Measurements from ENCODE around the gene PIEZO2.

PIEZO2 gene

GRCh38 chr18:10893761-10894160 lies 255.6 kb downstream of the PIEZO2 start:
- in situ Hi-C loops (cut with MboI; ENCODE audit: low pct_unique_long_range_greater_than_20kb, low sequenced_read_pairs): no loop called here

DNA sequence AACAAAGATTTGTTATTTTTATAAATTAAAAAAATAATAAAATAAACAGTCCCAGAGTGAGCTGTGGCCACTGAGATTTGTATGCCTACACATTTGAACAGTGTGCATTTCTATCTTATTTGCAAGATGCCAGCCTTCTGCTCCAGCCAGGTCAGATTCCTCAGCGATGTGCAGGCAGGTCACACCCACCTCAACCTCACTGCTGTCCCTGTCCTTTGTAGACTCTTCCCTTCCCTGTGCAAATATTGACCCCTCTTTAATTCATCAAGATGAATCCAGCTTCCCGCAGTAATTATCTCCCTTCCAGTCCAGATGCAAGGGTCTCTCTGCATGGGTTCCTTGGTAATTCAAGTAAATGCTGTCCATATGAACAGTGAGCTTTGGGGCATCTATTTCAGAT lies 256.2 kb downstream of the PIEZO2 start:
- in situ Hi-C loops (cut with MboI; ENCODE audit: low pct_unique_long_range_greater_than_20kb, low sequenced_read_pairs): no loop called here
- no peak for DNase-seq

More at GRCh38 chr18:10893761-10894160, 255.6 kb downstream of the PIEZO2 start:
- no peak for DNase-seq

GRCh38 chr18:10892786-10893185 lies 256.6 kb downstream of the PIEZO2 start:
- DNase-seq: no peak

DNA sequence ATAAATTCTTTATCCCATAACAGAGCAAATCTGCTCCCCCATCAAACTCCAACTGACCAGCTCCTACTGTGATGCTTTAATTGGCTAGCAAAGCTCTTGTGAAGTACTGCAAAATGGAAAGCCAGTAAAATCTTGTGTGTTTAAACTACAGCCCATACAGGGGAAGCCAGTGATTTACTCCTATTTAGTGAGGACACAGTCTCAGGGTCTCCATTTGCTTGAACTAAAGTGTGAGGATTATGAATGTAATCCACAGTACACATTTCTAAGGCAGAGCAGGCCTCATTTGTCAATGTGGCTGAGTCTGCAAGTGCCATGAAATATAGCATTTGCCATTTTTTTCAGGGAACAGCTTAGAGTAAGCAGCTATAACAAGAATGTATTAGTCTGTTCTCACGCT lies 259.3 kb downstream of the PIEZO2 start:
- no peak for DNase-seq
- in situ Hi-C loops (cut with MboI; ENCODE audit: low pct_unique_long_range_greater_than_20kb, low sequenced_read_pairs): no loop called here

More at GRCh38 chr18:10892786-10893185, 256.6 kb downstream of the PIEZO2 start:
- in situ Hi-C loops (cut with MboI; ENCODE audit: low pct_unique_long_range_greater_than_20kb, low sequenced_read_pairs): no loop called here

- in situ Hi-C loops (cut with MboI; ENCODE audit: low pct_unique_long_range_greater_than_20kb, low sequenced_read_pairs): no loop called here
- no peak for DNase-seq
Observed at GRCh38 chr18:10878703-10879102, 270.7 kb downstream of the PIEZO2 start.

- no peak for DNase-seq
- in situ Hi-C loops (cut with MboI; ENCODE audit: low pct_unique_long_range_greater_than_20kb, low sequenced_read_pairs): no loop called here
Observed at GRCh38 chr18:10877987-10878386, 271.4 kb downstream of the PIEZO2 start.

GRCh38 chr18:10875811-10876210 lies 273.6 kb downstream of the PIEZO2 start:
- in situ Hi-C loops (cut with MboI; ENCODE audit: low pct_unique_long_range_greater_than_20kb, low sequenced_read_pairs): no loop called here

DNA sequence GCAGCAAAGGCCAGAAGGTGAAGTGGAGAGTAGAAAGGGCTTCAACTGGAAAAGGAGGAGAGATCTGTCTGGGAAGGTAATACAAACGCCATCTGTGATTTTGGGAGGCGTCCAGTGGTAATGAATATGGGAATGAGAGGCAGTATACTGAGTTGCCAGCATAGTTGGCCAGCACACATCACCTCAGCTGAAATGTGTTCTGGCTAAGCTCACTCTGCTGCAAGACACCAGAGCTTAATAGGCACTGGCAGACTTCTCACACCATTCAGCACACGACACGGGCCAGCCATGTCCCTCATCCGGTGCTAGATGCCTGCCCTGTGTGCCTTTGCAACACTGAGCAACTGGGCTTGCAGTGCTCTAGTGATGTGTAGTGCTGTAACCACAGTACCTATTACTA lies 277.1 kb downstream of the PIEZO2 start:
- in situ Hi-C loops (cut with MboI; ENCODE audit: low pct_unique_long_range_greater_than_20kb, low sequenced_read_pairs): loop anchor here (25.0 kb wide), 1 partner anchor 165 kb away; no protein-coding TSS in a partner anchor
- DNase-seq: no peak

More at GRCh38 chr18:10875811-10876210, 273.6 kb downstream of the PIEZO2 start:
- no peak for DNase-seq

- DNase-seq: no peak
- in situ Hi-C loops (cut with MboI; ENCODE audit: low pct_unique_long_range_greater_than_20kb, low sequenced_read_pairs): loop anchor here (25.0 kb wide), 1 partner anchor 173 kb away; no protein-coding TSS in a partner anchor
Observed at GRCh38 chr18:10864722-10865121, 284.6 kb downstream of the PIEZO2 start.

GRCh38 chr18:10863026-10863425 lies 286.3 kb downstream of the PIEZO2 start:
- in situ Hi-C loops (cut with MboI; ENCODE audit: low pct_unique_long_range_greater_than_20kb, low sequenced_read_pairs): loop anchor here (25.0 kb wide), 1 partner anchor 174 kb away; no protein-coding TSS in a partner anchor
- DNase-seq: no peak

DNA sequence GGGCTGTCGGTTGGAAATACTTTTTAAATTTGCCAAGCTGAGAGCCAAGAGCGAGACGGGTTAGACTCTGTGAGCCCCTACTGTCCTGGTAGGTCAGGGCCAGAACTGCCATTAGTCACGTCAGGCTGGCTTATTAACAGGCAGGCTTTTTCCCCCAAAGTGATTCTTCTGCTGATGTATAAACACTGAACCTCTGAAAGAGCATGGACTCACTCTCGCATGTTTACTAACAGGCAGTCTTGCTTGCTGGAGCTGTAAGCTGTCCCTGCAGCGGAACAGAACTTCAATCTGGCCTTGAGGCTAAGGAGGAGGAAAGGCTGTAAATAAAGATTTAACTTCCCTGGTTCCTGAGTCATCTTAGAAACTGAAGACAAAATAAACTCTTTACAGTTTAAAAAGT lies 288.4 kb downstream of the PIEZO2 start:
- in situ Hi-C loops (cut with MboI; ENCODE audit: low pct_unique_long_range_greater_than_20kb, low sequenced_read_pairs): loop anchor here (25.0 kb wide), 1 partner anchor 176 kb away; no protein-coding TSS in a partner anchor
- no peak for DNase-seq

DNA sequence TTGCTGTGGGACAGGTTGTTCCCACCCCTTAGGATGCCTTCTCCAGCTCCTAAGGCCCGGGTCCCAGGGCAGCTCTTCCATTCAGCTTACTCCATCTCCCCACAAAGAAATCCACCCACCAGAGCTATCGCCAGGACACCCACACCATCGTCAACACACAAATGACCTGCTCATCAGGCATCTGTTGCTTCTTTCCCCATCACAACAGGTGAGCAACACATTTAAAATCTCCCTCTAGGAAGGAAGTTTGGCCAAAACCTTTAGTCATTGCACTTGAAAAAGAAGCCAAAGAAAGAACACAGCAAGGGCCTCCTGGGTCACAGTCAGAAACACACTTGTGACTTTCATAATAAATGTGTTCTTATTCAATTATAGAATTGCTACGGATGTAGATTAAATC lies 289.0 kb downstream of the PIEZO2 start:
- in situ Hi-C loops (cut with MboI; ENCODE audit: low pct_unique_long_range_greater_than_20kb, low sequenced_read_pairs): loop anchor here (25.0 kb wide), 1 partner anchor 177 kb away; no protein-coding TSS in a partner anchor

DNA sequence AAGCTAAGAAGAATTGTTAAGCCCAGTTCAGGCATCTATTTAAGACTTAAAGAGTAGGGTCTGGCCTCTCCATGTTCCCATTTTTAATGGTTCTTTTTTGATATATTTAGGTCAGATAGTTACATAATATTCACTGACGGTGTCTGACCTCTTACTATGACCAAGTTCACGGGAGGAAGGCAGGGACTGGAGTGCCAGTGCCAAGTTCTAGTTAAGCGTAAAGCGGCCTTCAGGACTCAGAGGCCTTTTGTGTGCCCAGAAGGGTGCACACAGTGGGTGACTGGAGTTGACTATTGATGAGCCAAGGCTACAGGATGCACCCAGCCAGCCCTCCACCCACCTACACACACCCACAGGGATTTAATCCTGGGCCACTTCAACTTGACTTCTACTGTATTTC lies 290.9 kb downstream of the PIEZO2 start:
- no peak for DNase-seq
- in situ Hi-C loops (cut with MboI; ENCODE audit: low pct_unique_long_range_greater_than_20kb, low sequenced_read_pairs): loop anchor here (25.0 kb wide), 1 partner anchor 179 kb away; no protein-coding TSS in a partner anchor

More for the DNA sequence above, 289.0 kb downstream of the PIEZO2 start:
- DNase-seq: no peak

GRCh38 chr18:10856132-10856531 lies 293.2 kb downstream of the PIEZO2 start:
- no peak for DNase-seq
- in situ Hi-C loops (cut with MboI; ENCODE audit: low pct_unique_long_range_greater_than_20kb, low sequenced_read_pairs): loop anchor here (25.0 kb wide), 1 partner anchor 181 kb away; no protein-coding TSS in a partner anchor

- DNase-seq: no peak
Observed at GRCh38 chr18:10852385-10853303, 296.7 kb downstream of the PIEZO2 start.

GRCh38 chr18:10851824-10852319 lies 297.5 kb downstream of the PIEZO2 start:
- DNase-seq: peak; percentile 65
- in situ Hi-C loops (cut with MboI; ENCODE audit: low pct_unique_long_range_greater_than_20kb, low sequenced_read_pairs): loop anchor here (25.0 kb wide), 1 partner anchor 185 kb away; no protein-coding TSS in a partner anchor

More at GRCh38 chr18:10852385-10853303, 296.7 kb downstream of the PIEZO2 start:
- in situ Hi-C loops (cut with MboI; ENCODE audit: low pct_unique_long_range_greater_than_20kb, low sequenced_read_pairs): loop anchor here (25.0 kb wide), 1 partner anchor 185 kb away; no protein-coding TSS in a partner anchor

- in situ Hi-C loops (cut with MboI; ENCODE audit: low pct_unique_long_range_greater_than_20kb, low sequenced_read_pairs): loop anchor here (25.0 kb wide), 1 partner anchor 186 kb away; no protein-coding TSS in a partner anchor
- no peak for DNase-seq
Observed at GRCh38 chr18:10850840-10851239, 298.5 kb downstream of the PIEZO2 start.

- no peak for DNase-seq
- in situ Hi-C loops (cut with MboI; ENCODE audit: low pct_unique_long_range_greater_than_20kb, low sequenced_read_pairs): loop anchor here (25.0 kb wide), 1 partner anchor 187 kb away; no protein-coding TSS in a partner anchor
Observed at GRCh38 chr18:10850216-10850615, 299.2 kb downstream of the PIEZO2 start.

DNA sequence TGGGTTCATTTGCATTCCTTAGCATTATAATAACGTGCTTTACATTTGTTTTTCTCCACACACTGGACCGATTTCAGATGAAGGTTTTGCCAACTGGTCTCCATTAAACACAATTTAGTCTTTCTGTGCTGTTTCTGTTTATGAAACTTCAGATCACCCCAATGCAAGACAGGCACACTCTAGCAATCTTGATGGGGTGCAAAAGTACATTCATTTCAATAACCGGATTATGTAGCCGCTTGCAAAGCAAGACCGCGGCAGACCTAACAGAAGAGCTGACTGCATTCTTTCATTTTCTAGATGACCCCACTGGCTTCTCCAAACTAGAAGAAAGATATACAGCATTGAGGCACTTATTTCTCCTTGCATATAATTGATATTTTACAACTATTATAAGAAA lies 301.5 kb downstream of the PIEZO2 start:
- no peak for DNase-seq
- in situ Hi-C loops (cut with MboI; ENCODE audit: low pct_unique_long_range_greater_than_20kb, low sequenced_read_pairs): no loop called here

DNA sequence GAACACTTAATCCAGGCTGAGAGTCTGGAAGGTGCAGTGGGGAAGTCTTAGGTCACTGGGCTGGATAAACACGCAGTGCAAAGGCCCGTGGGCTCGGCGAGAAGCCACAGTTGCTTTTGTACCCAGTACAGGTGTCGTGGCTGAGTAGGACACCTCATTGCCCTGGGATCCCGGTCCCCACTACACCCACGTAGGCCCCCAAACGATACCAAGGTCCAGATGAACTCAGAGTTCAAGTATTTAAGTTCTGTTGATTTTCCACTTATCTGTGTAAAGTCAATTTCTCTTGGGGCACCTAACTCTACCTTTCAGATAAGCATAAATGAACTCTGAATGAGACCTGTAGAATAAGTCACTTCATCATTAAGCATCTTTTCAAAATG lies 302.0 kb downstream of the PIEZO2 start:
- DNase-seq: no peak
- in situ Hi-C loops (cut with MboI; ENCODE audit: low pct_unique_long_range_greater_than_20kb, low sequenced_read_pairs): no loop called here

All from KBM-7 (cell line).